Hematopoietic multipotent progenitor cell treated with erythropoietin and hydrocortisone succinate and interleukin-3 and kit ligand, for 8 days (in vitro differentiated cells): ENCODE results near the gene ENAH.

Experiments
- DNase-seq: peaks from one replicate; pipeline ENCODE4 v3.0.0-alpha.2; 2015

ENAH gene

GRCh38 chr1:225449261-225449660 lies 203.7 kb downstream of the ENAH start:
- DNase-seq = no peak

DNA sequence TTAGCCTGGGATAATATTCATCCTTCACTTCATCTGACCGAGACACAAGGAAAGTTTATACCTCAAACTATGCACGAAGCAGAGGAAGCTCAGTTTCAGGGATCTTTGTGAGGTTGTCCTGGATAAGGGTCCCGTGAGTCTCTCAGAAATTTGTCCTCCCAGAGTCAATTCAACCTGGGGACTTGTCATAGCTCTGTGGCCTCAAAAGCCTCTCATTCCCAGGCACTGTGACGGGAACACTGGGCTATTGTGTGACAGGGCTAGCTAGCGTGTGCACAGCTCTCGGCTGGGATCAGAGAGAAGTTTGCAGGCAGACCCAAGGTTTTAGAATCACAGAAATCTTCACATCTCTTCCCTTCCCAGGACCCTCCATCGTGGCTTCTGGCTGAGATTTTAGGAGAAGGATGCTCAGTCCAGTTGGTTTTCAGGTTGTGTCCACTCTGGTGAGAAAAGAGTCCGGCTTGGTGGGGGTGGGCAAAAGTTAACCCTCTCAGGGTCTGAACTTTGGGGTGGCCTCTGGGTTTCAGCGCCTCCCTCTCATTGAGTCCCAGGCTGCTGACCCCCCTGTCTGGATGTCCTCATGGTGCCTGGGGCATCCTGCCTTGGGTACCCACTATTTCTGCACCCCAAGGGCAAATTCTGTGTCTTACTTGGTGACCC lies 204.6 kb downstream of the ENAH start:
- DNase-seq = no peak

- DNase-seq = no peak
Measured at GRCh38 chr1:225447650-225448089, 205.3 kb downstream of the ENAH start.

DNA sequence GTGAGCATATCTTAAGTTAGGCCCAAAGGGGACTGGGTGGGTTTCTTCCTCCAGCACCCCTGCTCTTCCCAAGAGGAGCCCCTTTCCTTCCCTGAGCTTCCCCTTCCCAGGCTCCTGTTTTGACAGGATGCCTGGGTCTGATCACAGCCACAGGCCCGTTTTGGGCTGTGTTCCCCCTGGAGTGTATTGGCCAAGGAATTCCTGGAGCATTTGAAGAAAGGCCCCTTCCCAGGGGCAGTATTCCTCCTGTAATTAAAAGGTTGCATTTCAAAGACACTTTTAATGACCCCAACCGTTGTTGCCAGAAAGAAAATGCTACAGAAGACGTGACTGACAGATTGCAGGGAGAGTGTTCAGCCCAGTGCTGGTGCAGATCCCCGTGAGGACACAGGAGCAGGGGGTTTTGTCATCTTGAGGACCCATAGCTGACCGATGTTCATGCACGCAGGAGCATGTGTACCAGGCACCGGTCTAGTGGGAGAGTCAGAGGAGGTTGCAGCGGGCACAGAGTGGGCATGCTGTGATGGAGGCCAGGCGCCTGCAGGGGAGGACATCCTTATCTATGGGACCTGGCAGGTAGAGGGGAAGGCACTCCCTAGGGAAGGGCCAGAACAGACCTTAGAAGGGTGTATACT lies 205.8 kb downstream of the ENAH start:
- DNase-seq = no peak

- no peak for DNase-seq
Measured at GRCh38 chr1:225446595-225446960, 206.3 kb downstream of the ENAH start.

DNA sequence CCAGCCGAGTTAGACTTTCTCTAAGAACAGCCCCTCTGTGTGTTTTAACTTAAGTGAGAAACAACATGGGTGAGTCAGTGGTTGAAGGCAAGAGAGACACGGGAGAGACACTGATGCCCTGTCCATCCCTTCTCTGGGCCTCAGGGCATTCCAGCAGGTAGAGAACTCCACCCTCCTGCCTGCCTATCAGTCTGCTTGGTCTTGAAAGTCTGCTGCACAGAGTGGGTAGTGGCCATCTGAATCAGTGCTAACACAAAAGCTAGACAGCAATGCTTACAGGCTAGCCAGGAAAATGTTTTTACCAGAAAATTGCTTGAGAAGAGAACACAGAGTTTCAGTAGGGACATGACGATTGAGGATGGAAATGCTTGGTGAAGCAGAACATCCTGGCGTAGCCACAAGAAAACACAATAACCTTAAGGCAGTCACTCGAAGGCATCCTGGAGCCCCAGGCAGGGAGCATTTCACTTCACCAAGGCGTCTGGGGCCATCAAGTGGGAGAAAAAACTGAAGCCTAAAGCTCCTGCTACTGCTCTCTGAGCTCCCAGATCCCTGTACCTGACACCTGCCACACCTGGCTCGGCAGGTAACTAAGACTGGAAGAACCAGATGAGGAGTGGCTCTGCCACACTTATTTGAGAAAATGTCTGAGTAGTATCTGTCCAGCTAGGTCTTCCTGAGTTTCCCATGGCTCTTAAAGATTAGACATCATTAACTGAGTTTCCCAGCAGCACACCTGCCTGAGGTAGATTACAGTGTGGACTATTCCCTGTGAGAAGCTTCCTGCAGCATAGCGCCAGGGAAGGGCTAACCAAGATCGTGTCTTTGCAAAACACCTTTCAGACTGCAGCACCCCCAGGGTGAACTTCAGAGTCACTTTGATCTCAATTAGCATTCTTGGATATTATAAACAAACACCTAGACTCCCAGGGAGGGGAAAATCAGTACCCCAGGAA lies 207.0 kb downstream of the ENAH start:
- no peak for DNase-seq

DNA sequence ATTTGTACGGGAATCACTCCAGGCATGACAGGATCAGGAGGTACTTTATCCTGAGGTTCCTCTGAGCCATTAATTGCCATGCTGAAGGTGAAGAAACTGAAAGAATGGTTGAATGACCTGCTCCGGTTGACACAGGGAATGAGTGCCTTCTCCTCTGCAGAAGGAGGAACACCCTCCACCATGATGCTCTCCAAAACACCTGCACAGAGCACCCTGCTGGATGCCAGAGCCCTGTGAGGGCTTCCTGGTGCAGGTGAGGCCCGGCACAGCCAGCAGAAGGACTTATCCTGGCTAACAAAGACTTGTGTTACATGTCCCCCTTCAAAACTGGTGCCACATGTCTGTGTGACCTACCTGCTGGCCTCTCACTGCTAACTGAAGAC lies 210.8 kb downstream of the ENAH start:
- DNase-seq = no peak

DNA sequence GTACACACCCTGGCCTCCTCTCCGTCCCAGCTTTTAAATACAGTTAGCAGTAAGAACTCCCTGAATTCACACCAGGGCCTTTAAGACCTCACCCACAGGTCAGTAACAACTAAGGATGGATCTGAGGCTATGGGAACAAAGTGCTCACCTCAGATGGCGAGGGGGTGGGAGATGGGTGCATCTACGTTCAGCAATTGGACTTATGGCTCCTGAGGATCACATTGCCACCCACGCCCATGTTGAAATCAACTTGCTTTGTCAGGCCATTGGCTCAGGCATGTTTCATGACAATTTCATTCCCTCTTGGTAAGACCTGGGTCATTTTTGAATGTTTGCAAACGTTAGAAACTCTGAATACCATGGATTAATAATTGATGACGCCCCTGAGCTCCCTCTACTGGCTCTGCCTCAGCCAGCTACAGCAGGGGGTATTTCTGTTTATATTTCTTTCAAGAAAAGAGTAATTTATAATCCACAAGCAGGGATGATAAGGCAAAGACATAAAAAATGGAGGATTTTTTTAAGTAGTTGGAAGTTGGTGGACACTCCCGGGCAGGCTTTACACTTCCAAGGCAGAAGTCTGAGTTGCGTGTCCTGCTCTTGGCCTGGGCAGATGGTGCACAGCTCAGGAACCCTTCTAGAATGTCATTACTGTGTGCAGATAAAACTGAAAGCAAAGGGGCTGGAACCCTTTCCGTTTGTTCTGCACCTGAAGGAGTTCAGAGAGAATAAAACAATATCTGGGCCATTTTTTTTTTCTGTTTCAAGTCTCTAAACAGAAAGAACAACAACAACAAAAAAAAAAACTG lies 211.4 kb downstream of the ENAH start:
- DNase-seq = peak; percentile 47

DNA sequence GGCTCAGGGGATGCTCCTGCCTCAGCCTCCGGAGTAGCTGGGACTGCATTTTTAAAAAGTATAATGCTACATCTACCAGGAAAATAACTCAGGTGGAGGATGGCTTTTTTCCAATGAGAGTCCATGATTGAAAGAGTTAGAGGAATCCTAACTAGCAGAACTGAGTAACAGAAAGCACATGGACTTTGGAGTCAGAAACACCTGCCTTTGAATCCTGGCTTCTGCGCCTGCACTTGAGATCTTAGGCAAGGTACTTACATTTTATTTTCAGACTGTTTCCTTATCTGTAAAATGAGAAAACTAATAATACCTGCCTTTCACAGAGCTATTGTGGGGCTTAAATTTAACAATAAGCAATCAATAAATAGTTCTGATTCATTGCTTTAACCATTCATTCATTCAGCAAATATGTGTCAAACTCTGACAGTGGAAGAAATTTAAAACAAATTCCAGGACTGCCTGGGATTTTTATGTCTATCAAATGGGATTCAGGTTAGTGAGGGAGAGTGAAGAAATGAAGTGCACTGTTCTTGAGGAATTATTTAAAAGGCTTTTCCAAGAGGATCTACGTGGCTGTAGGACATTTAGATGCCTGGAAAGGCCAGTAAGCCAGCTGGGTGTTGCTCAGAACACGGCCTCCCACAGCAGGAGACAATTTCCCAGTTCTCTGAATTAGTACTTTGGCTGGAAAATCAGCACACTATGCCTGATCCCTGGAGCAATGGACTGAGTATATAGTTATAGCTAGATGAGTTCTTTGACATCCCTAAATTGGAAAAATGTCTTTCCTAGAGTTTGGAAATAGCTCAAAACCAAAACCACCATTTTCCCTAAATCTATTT lies 212.3 kb downstream of the ENAH start:
- no peak for DNase-seq

- no peak for DNase-seq
Measured at GRCh38 chr1:225437710-225438437, 215.0 kb downstream of the ENAH start.
